Measurements from ENCODE around the gene FOXF2. TPM values are rescaled to one million over a fixed set of nuclear protein-coding genes. Genes with fewer than 3 reads are reported as not detected.
"Not testable (repeated sequence)": the region's sequence is repeated elsewhere in the genome, so short reads cannot be mapped to it uniquely, and the experiment has no call there.

The FOXF2 gene
- total RNA-seq, result not detected in 2 replicates

GRCh38 chr6:1389369-1390132, at the start of gene FOXF2:
Gene FOXF2, plus strand, starts transcription at chr6:1389576. Its CDS starts 372 bp downstream, at chr6:1389948.
- intact Hi-C loops (cut with micrococcal nuclease), result loop anchor here (1.0 kb wide), 1 partner anchor 9 kb away; no protein-coding TSS in a partner anchor

GRCh38 chr6:1346101-1346500, 43.3 kb upstream of the FOXF2 start:
- intact Hi-C loops (cut with micrococcal nuclease), result no loop called here

GRCh38 chr6:1346558-1347091, 42.8 kb upstream of the FOXF2 start:
- intact Hi-C loops (cut with micrococcal nuclease), result no loop called here

- intact Hi-C loops (cut with micrococcal nuclease), result no loop called here
Observed at GRCh38 chr6:1347161-1347560, 42.2 kb upstream of the FOXF2 start.

- intact Hi-C loops (cut with micrococcal nuclease), result no loop called here
Observed at GRCh38 chr6:1348675-1349074, 40.7 kb upstream of the FOXF2 start.

- intact Hi-C loops (cut with micrococcal nuclease), result no loop called here
Observed at GRCh38 chr6:1349655-1350054, 39.7 kb upstream of the FOXF2 start.

GRCh38 chr6:1351381-1352008, 37.9 kb upstream of the FOXF2 start:
- intact Hi-C loops (cut with micrococcal nuclease), result no loop called here

- intact Hi-C loops (cut with micrococcal nuclease), result not testable (repeated sequence)
Observed at GRCh38 chr6:1355068-1355467, 34.3 kb upstream of the FOXF2 start.

GRCh38 chr6:1361717-1362116, 27.7 kb upstream of the FOXF2 start:
- intact Hi-C loops (cut with micrococcal nuclease), result loop anchor here (5.0 kb wide), 1 partner anchor 36 kb away; no protein-coding TSS in a partner anchor

GRCh38 chr6:1362643-1363042, 26.7 kb upstream of the FOXF2 start:
- intact Hi-C loops (cut with micrococcal nuclease), result loop anchor here (5.0 kb wide), 1 partner anchor 35 kb away; no protein-coding TSS in a partner anchor

GRCh38 chr6:1363298-1363697, 26.1 kb upstream of the FOXF2 start:
- intact Hi-C loops (cut with micrococcal nuclease), result loop anchor here (5.0 kb wide), 1 partner anchor 34 kb away; no protein-coding TSS in a partner anchor

GRCh38 chr6:1363729-1364572, 25.4 kb upstream of the FOXF2 start:
- intact Hi-C loops (cut with micrococcal nuclease), result loop anchor here (5.0 kb wide), 1 partner anchor 33 kb away; no protein-coding TSS in a partner anchor

- intact Hi-C loops (cut with micrococcal nuclease), result loop anchor here (5.0 kb wide), 1 partner anchor 33 kb away; no protein-coding TSS in a partner anchor
Observed at GRCh38 chr6:1364791-1365190, 24.6 kb upstream of the FOXF2 start.

GRCh38 chr6:1365686-1366085, 23.7 kb upstream of the FOXF2 start:
- intact Hi-C loops (cut with micrococcal nuclease), result no loop called here

GRCh38 chr6:1367771-1368170, 21.6 kb upstream of the FOXF2 start:
- intact Hi-C loops (cut with micrococcal nuclease), result no loop called here

GRCh38 chr6:1368940-1369339, 20.4 kb upstream of the FOXF2 start:
- intact Hi-C loops (cut with micrococcal nuclease), result no loop called here

- intact Hi-C loops (cut with micrococcal nuclease), result not testable (repeated sequence)
Observed at GRCh38 chr6:1369695-1370094, 19.7 kb upstream of the FOXF2 start.

- intact Hi-C loops (cut with micrococcal nuclease), result no loop called here
Observed at GRCh38 chr6:1371933-1372332, 17.4 kb upstream of the FOXF2 start.

- intact Hi-C loops (cut with micrococcal nuclease), result no loop called here
Observed at GRCh38 chr6:1372690-1373089, 16.7 kb upstream of the FOXF2 start.

- intact Hi-C loops (cut with micrococcal nuclease), result no loop called here
Observed at GRCh38 chr6:1376653-1377052, 12.7 kb upstream of the FOXF2 start.

- intact Hi-C loops (cut with micrococcal nuclease), result no loop called here
Observed at GRCh38 chr6:1377526-1377925, 11.8 kb upstream of the FOXF2 start.
